GM21367 (cell line): ENCODE measurements around the gene AGPAT4.
"Not testable (repeated sequence)": the region's sequence is repeated elsewhere in the genome, so short reads cannot be mapped to it uniquely, and the experiment has no call there.

Experiments used
- ATAC-seq: cut with Tn5 transposase; IDR thresholded peaks from one replicate; pipeline ENCODE4 v1.9.1; 2021; ENCODE audit not compliant: unreplicated experiment

AGPAT4 gene

DNA sequence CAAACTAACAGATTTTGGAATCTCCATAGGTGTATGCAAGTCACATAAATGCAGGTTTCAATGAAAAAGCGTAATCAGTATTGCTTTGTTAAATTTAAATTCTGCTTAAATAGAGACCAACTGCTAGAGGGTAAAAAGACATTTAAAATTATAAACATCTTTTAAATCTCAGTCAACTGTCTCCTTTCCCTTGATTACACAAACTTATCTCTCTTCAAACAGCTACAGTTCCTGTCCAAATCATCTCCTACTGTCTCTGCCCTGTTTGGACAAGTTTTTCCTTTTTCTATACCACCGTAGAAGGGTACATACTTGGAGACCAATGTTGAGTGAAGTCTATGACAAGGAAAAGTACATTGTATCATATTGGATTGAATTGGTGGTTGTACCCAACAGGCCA lies 43.5 kb downstream of the AGPAT4 start:
- no peak for ATAC-seq

DNA sequence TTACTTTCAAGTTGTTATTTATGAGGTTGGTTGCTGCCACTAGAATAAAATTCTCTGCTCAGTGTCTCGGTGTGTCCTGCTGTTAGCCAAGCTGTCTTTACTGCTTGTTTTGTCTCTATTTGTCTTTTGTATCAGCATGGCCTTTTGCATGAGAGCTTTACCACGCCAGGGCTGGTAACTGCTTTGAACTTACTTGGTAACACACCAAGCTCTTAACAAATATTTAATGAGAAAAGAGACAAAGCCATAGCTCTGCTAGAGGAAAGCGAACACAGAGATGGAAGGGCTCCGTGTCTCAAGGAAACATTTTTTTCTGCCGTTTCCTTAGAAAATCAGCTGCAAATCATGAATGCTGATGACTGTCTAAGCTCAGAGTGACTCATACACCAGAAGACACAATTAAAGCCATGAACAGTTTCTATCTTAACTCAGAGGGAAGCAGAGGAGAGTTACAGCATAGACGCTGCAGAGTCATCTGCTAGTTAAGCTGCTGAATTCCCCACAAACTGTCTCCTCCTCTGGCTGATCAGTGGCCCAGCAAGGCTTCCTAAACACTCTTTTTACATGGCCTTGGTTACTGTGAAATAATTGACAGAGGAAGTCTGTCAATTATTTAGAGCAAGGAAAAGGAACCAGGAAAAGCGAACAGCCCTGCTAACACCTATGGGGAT lies 44.8 kb downstream of the AGPAT4 start:
- no peak for ATAC-seq

DNA sequence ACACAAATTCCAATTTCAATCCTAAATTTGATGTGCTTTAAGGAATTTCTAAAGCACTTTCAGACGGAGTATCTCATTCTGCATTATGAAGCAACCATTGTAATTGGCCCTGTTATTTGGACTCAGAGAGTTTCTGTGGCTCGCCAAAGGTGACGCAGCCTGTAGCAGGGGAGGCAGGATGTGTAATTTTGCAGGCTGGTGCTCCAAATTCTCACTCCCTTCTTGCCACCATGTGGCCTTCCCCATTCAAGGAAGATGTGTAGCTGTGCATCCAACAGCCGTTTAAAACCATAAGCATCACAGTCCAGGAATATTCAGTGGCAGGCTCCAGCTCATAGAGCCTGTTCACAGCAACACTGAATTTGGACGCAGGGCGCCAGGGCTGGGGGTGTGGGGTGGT lies 45.8 kb downstream of the AGPAT4 start:
- ATAC-seq: no peak

DNA sequence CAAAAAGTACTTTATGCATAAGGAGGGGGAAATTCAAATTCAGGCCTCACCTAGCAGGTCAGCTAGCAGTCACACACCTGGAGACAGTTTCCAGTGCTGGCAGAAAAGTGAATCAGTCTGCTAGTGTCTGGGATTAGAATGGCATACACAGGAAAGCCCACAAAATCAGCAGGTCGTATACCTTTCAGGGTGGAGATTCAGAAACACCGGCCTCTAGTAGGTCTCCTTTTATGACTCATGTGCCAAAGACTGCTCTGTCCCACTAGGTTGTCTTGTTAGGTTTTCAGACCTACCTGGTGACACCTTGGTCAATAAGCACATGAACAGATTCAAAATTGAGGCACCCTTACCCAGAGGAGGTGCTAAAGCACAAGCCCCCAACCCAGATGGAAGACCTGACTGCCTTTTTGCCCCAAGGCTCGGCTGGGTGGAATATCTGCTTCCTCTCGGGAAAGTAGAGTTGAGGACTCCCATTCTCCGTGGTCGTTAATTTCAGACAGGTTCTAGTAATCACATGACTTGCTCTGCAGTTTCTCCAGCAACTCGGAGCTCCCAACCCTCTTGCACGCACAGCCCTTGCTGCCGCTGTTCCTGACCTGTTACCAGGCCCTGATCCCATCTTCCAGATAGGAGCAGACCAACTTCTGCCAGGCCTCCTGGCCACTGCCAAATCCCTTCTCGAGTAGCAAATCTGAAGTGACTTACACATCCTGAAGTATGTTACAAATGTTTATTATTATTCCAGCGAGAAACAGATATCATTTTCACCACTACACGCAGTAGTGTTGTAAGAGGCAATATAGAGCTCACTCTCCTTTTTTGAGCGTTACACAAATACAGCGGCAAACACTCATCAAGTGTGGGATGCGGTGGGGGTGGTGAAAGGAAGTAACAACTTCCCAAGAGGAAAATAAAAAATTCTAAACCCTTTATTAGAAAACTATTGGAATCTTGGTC lies 46.6 kb downstream of the AGPAT4 start:
- no peak for ATAC-seq

DNA sequence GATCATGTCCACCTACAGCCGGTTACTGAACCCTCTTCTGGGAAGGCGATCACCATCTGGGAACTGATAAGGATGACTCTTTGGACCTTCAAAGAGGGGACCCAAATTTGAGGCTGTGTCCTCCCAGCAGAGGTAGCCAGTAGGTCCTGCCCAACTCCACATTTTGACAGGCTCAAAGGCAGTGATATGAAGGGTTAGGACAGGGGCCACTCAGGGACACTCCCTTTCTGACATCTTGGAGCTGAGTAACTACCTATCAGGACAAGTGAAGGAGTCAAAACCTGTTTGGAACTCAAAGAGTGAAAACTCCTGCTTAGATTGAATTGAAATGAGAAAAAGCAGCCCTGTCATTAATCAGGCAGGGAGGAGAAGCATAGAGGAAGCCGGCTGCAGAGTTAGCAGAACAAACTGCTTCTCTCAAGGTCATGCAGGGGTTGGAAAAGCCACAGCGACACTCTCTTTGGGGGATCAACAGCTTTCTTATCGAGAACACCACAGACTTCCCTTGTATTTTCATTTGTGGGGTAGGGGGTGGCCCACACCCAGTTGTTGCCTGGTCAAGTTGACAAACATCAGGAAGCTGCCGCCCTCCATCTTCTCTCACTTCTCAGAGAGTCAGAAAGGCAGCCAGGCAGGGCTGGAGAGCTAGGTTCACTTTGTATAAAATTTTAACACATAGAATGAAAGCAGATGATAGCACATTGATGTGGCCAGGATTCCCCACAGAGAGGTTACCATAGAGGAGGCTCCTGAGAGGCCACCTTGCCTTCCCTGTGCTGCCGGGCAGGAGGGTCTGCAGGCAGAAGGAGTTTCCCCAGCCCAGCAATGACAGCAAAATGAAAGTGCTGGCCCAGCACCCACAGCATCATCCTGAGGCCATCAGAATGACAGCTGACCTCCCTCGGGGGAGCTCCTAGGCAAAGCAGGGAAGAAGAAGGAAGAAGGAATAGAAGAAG lies 47.6 kb downstream of the AGPAT4 start:
- peak; percentile 52 for ATAC-seq

DNA sequence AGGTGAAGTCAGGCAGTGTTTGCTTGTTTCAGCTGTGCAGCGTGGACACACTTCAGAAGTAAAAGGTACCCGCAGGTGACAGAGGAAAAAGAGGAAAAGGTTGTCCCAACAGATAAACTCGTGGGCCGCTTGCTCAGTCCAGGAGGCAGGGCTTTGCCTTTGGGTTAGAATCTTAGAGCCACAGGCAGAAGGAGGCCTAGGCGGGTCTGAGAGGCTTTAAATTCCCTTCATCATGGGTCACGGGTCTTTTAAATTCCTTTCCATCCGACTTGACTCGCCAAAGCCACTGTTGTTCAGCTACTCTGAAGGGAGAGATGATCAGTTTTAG lies 48.2 kb downstream of the AGPAT4 start:
- ATAC-seq: no peak

DNA sequence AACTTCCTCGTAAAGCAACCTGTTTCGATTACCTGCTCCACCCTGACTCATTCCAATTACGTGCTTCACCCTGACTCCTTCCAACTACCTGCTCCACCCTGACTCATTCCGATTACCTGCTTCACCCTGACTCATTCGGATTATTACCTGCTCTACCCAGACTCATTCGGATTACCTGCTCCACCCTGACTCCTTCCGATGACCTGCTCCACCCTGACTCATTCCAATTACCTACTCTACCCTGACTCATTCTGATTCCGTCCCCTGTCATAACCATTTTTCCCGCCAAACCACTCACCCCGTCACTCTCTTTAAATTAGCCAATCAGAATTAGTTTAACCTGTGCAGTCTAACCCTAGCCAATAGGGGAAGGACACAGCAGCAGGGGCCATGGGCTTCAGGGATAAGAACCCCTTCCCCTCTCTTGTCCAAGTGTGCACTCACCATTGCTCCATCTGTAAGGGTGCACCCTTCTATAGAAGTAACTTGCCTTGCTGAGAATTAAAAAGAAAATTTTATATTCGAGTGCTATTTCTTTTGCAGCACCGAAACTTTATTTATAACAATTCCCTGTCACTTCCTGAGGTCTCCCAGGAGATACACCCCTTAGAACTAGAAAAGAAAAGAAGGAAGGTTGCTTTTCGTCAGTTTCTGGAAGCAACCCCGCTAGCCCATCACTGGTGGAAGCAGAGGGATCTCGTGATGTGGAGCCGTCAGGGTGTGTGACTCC lies 48.7 kb downstream of the AGPAT4 start:
- not testable (repeated sequence) for ATAC-seq

DNA sequence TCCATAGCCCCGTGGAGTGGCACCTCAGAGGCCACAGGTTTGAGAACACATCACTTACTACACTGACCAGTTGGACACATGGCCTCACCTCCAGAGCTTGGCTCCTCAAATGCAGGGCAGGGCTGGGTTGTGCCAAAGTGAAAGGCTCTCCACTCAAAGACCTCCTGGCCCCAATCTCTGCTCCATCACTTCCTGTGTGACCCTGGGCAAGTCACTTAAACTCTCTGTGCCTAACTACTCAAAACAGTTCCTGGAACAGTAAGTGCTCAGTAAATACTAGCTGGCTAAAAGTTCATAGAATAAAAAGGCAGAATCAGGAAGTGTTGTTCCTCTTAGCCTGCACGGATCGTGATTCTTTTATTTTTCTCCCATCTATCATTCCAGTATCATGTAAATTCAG lies 50.2 kb downstream of the AGPAT4 start:
- no peak for ATAC-seq

DNA sequence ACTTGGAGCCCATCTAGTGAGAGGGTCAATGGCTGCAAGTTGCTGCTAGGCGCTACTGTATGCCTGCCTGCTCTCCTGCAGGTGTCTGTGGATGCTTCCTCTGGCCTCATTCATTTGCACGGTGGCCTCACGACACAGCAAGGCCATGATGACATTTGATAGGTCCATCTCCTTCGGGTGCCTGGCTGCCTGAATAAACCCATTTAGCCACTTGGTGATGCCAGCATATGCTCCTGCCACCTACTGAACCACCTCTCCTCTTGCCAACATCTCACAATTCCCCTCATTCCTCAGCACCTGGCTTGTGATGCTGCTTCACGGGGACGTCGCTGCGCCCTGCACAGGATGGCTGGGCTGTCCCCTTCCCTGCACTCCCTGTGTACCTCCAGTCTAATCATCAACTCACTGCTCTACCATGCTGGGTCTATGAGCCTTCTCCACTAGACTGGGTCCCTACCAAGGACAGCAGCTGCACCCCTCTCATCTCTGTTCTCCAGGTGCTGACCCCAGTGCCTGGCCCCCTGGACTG lies 51.1 kb downstream of the AGPAT4 start:
- ATAC-seq: no peak

DNA sequence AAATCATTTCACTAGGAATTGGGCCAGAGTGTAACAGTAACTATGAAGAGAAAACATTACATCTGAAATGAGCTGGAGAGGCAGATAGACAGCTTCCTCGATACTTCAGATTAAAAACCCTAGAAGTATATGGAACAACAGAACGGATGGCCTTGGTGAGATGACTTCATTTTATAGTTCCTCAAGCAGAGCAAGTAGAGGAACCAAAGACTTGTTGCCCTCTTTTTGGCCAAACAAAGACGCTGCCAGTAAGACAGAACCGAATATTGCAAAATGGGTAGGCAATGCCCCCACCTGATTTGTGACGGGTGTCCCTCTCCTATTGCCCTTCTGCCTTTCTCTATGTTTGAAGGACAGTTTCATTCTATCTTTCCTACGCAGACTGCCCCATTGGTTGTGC lies 53.5 kb downstream of the AGPAT4 start:
- ATAC-seq: no peak

DNA sequence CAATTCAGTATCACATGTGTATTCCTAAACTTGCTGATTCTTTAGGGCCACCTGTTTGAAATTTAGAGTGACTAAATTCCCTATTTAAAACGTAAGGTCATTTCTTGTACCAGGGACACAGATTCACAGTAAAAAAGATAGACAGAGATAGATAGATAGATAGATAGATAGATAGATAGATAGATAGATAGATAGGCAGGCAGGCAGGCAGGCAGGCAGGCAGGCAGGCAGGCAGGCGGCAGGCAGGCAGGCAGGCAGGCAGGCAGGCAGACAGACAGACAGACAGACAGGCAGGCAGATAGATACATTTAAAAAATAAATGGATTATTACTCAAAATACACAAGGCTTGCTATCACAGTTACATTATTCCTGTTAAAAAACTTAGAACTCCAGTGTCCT lies 54.2 kb downstream of the AGPAT4 start:
- ATAC-seq: no peak

DNA sequence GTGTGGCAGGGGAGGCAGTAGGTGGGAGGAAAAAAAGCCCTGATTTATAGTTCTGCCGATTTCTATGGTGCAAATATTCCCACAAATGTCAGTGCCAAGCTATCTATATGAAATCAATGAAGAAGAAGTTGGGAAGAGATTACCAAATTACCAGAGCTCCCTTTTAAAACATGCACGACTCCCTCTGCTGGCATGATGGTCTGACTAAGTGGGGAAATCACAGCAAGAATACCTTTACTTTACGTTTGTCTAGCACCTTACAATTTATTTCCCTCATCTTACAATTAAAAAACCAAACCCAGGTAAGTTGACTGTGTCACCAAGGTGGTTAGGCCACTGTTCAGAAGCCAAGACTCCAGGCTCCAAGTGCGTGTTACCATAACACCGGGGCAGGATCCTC lies 55.6 kb downstream of the AGPAT4 start:
- ATAC-seq: no peak

DNA sequence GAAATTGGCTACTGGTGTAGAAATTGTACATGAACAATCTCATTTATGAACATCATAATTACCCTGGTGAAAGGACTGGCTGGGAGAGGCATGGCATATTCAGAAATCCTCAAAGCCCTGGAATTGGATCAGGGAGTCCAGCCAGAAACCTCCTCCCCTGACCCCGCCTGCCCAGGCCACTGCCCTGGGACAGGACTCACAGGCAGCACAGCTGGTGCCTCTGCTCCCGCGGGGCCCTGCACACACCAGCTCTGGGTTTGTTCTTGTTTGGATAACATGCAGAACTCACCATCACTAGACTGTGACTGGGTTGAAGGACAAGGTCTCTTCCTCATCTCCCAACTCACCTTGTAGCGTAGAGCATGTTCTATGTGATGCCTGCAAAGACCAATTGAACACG lies 56.2 kb downstream of the AGPAT4 start:
- no peak for ATAC-seq

DNA sequence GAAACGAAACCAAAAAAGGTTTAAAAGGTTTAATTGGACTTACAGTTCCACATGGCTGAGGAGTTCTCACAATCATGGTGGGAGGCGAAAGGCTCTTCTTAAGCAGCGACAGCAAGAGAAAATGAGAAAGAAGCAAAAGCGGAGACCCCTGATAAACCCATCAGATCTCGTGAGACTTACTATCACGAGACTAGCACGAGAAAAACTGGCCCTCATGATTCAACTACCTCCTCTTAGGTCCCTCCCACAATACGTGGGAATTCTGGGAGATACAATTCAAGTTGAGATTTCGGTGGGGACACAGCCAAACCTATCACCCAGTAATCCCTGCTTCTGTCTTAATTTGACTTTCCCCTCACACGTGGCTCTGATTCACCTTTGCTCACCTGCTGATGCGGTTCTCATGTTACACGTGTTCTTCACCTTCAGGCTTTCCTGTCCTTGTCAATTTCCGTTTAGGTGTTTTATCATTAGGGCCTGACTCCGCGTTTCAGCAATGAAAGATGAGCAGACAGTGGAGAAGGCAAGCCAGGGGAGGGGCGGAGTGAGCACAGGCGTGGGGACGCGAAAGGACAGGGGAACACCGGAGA lies 57.1 kb downstream of the AGPAT4 start:
- ATAC-seq: no peak

DNA sequence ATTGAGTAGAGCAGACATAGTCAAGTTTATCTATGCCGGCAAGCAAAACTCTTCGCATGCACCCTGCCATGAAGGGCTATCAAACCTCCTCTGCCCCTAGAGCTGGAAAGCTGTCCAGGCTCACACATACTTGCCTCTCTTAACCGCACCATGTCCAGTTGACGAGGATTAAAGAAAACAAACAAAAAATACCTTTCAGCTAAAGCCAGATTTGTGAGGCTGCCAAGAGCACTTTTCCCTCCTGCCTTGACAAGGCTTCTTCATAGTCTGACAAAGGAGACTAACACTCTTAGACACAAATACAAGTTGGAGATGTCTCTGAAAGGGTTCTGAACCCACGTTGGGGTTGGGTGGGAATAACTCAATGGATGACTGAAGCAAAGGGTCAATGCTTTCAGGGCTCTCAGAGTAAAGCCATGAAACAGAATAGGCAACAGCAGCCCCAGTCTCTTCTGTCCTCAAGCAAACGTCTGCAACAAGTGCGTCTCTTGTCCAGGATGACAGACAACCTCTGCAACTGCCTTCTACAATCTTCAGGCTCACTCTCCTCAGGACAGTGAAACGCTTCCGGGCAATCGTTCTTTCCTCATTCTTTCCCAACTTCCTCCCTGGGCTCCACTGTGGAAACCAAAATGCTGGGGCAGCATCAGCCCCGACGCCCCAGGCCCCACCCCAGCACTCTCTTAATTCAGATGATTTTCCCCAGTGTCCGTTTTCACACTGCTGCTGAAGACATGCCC lies 57.8 kb downstream of the AGPAT4 start:
- no peak for ATAC-seq

DNA sequence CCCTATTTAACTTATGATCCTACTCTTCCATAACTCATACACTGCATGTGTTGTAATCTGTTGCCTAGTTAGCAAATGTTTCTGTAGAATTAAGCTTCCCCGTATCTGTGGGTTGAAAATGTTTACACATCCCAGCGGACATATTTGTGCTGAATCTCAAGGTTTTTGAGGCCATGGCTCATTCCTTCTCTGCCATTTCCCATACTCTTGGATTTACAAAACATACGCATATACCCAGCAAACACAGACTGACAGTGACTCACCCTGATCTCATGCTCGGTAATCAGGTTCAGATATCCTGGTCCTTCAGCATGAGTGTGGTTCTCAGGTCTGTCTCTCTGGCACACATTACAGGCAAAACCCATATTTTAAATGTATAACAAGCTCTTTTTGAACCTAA lies 58.7 kb downstream of the AGPAT4 start:
- ATAC-seq: no peak

DNA sequence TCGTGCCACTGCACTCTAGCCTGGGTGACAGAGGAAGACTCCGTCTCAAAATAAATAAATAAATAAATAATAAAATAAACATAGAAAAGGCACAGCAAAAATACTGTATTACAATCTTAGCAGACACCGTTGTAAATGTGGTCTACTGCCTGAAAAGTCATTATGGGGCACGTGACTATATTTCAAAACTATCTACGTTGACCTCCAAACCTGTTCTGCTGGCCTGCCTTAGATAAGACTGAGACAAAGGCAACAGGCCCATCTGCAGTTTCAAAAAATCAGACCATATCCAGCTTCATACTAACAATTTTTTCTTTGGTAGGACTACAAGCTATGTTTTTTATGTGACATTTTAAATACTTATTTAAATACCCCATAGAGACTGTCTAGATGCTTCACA lies 59.1 kb downstream of the AGPAT4 start:
- ATAC-seq: no peak

DNA sequence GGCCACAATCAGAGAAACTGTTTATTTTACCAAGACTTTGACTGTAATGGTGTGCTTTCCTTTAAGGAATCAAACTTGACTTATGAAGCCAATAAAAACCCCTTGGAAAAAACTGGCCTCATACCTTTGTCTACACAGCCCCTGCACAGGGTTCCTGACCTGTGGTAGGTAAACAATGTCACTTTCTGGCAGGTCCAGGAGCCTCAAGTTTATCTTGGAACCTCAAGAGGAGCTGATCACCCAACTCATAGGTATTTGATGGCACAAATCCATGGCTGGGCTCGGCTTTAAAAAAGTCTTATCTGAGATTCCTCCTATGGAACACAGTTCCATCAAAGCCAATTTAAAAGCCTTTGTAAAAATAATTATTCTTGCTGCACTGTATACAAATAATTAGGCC lies 61.0 kb downstream of the AGPAT4 start:
- ATAC-seq: no peak

DNA sequence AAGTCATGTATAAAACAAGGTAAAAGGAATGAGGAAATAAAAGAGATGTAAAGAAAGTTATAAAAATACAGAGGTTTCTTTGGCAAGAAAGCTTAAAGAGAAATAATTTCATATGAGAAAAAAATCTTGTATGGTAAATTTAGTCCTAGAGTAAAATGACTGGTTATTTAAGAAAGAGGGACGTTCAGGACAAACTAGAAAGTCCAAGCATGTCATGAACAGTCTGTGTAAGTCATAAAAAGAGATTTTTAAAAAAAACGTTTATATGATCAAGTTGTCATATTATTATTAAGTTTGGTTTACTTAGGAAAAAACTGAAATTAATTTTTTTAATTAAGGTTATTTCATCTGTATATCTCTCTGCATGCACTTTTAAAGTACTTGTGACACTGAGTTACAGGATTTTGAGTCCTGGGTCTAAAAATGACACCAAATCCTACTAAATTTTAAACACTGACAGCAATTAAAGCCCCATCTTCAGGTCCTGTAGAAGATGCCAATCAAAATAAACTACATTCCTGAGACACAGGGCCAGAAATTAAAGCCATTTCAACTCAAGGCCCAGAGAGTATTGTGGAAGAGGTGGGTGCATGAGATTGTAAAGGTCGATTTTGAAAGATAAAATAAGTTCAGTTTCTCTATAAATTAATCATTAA lies 62.4 kb downstream of the AGPAT4 start:
- no peak for ATAC-seq
